Measurements from ENCODE around the gene DNM2. TPM values are rescaled to one million over a fixed set of nuclear protein-coding genes. Genes with fewer than 3 reads are reported as not detected.

The DNM2 gene
- total RNA-seq, 2 experiments from 2014 or later = 268 to 270 TPM

- Mint-ChIP-seq H3K36me3 (ENCODE audit: low read depth) (peaks cover 29% of the 10 kb centered on the region), H3K9me3 (no peaks in the 10 kb centered on the region), H3K27me3 (peaks cover 15% of the 10 kb centered on the region), H3K4me1 (peaks cover 17% of the 10 kb centered on the region), H3K27ac (no peak overlapping the region), H3K4me3 (no peak overlapping the region)
- POLR2A ChIA-PET = no interaction called here
- CTCF ChIA-PET = interaction anchor here (0.9 to 3.8 kb wide), 3 partner anchors 9 to 119 kb away, joined by 3 to 15 read pairs (median 3); no protein-coding TSS in a partner anchor
- no peak for DNase-seq
Observed at GRCh38 chr19:10692673-10693264, 25.1 kb upstream of the DNM2 start.

GRCh38 chr19:10694706-10695307 lies 23.1 kb upstream of the DNM2 start:
- Mint-ChIP-seq H3K36me3 (ENCODE audit: low read depth) (peaks cover 20% of the 10 kb centered on the region), H3K27ac (no peak overlapping the region), H3K27me3 (peaks cover 15% of the 10 kb centered on the region), H3K4me3 (peak overlapping the region; percentile 72), H3K9me3 (no peaks in the 10 kb centered on the region), H3K4me1 (peaks cover 17% of the 10 kb centered on the region)
- ChIA-PET POLR2A (interaction anchor here (0.6 kb wide), 1 partner anchor 681 kb away, joined by 3 read pairs; no protein-coding TSS in a partner anchor), CTCF (interaction anchor here (1.0 to 3.8 kb wide), 3 partner anchors 114 to 183 kb away, joined by 4 to 15 read pairs (median 5); no protein-coding TSS in a partner anchor)
- no peak for DNase-seq

GRCh38 chr19:10695401-10696398 lies 22.2 kb upstream of the DNM2 start:
- ChIA-PET CTCF (interaction anchor here (0.5 to 7.6 kb wide), 8 partner anchors 22 to 267 kb away, joined by 3 to 89 read pairs (median 4); partner anchors contain the start of gene DNM2), POLR2A (interaction anchor here (0.6 kb wide), 1 partner anchor 680 kb away, joined by 3 read pairs; no protein-coding TSS in a partner anchor)
- Mint-ChIP-seq H3K9me3 (no peaks in the 10 kb centered on the region), H3K27me3 (peaks cover 15% of the 10 kb centered on the region), H3K4me3 (peak overlapping the region; percentile 72), H3K36me3 (ENCODE audit: low read depth) (peaks cover 14% of the 10 kb centered on the region), H3K4me1 (peaks cover 17% of the 10 kb centered on the region), H3K27ac (no peak overlapping the region)
- peak; percentile 94 for DNase-seq

- ChIA-PET POLR2A (interaction anchor here (0.6 kb wide), 2 partner anchors 44 to 163 kb away, joined by 3 to 5 read pairs; no protein-coding TSS in a partner anchor), CTCF (interaction anchor here (0.6 to 7.6 kb wide), 44 partner anchors 10 to 399 kb away, joined by 3 to 89 read pairs (median 3); partner anchors contain the start of genes CDC37 and DNM2)
- H3K36me3 Mint-ChIP-seq (ENCODE audit: low read depth) = no peaks in the 10 kb centered on the region
- H3K9me3 Mint-ChIP-seq = no peaks in the 10 kb centered on the region
- H3K27me3 Mint-ChIP-seq = peaks cover 15% of the 10 kb centered on the region
- peaks cover 25% of the 10 kb centered on the region for H3K4me1 Mint-ChIP-seq
- no peak overlapping the region for H3K4me3 Mint-ChIP-seq
- peak; percentile 84 for DNase-seq
- no peak overlapping the region for H3K27ac Mint-ChIP-seq
Observed at GRCh38 chr19:10699650-10700335, 18.1 kb upstream of the DNM2 start.

GRCh38 chr19:10701955-10702525 lies 15.8 kb upstream of the DNM2 start:
- peak overlapping the region; percentile 79 for H3K4me3 Mint-ChIP-seq
- peak overlapping the region; percentile 85 for H3K27ac Mint-ChIP-seq
- peaks cover 13% of the 10 kb centered on the region for H3K4me1 Mint-ChIP-seq
- H3K9me3 Mint-ChIP-seq = no peaks in the 10 kb centered on the region
- peaks cover 5% of the 10 kb centered on the region for H3K27me3 Mint-ChIP-seq
- peak; percentile 27 for DNase-seq
- no peaks in the 10 kb centered on the region for H3K36me3 Mint-ChIP-seq (ENCODE audit: low read depth)
- ChIA-PET CTCF (interaction anchor here (0.5 to 7.6 kb wide), 25 partner anchors 9 to 377 kb away, joined by 3 to 89 read pairs (median 3); partner anchors contain the start of gene DNM2), POLR2A (interaction anchor here (0.5 to 0.6 kb wide), 2 partner anchors 107 to 161 kb away, joined by 3 to 5 read pairs; no protein-coding TSS in a partner anchor)

GRCh38 chr19:10706990-10707389 lies 10.9 kb upstream of the DNM2 start:
- Mint-ChIP-seq H3K27me3 (no peaks in the 10 kb centered on the region), H3K27ac (no peak overlapping the region), H3K4me1 (peaks cover 6% of the 10 kb centered on the region), H3K9me3 (no peaks in the 10 kb centered on the region), H3K4me3 (no peak overlapping the region), H3K36me3 (ENCODE audit: low read depth) (no peaks in the 10 kb centered on the region)
- ChIA-PET CTCF (interaction anchor here (0.9 to 3.5 kb wide), 2 partner anchors 10 to 15 kb away, joined by 3 to 19 read pairs; partner anchors contain the start of gene DNM2), POLR2A (no interaction called here)
- DNase-seq = no peak

- POLR2A ChIA-PET = no interaction called here
- CTCF ChIA-PET = interaction anchor here (3.5 kb wide), 1 partner anchor 10 kb away, joined by 19 read pairs; the partner anchor contains the start of gene DNM2
- Mint-ChIP-seq H3K9me3 (no peaks in the 10 kb centered on the region), H3K27me3 (no peaks in the 10 kb centered on the region), H3K4me1 (peaks cover 2% of the 10 kb centered on the region), H3K36me3 (ENCODE audit: low read depth) (no peaks in the 10 kb centered on the region), H3K27ac (no peak overlapping the region), H3K4me3 (no peak overlapping the region)
- DNase-seq = no peak
Observed at GRCh38 chr19:10707440-10707839, 10.4 kb upstream of the DNM2 start.

- Mint-ChIP-seq H3K9me3 (no peaks in the 10 kb centered on the region), H3K36me3 (ENCODE audit: low read depth) (no peaks in the 10 kb centered on the region), H3K27ac (no peak overlapping the region), H3K4me1 (peaks cover 6% of the 10 kb centered on the region), H3K4me3 (no peak overlapping the region), H3K27me3 (no peaks in the 10 kb centered on the region)
- ChIA-PET POLR2A (no interaction called here), CTCF (interaction anchor here (0.7 to 3.5 kb wide), 2 partner anchors 9 to 26 kb away, joined by 3 to 19 read pairs; partner anchors contain the start of gene DNM2)
- no peak for DNase-seq
Observed at GRCh38 chr19:10708291-10708690, 9.6 kb upstream of the DNM2 start.

GRCh38 chr19:10712045-10712444 lies 5.8 kb upstream of the DNM2 start:
- no peaks in the 10 kb centered on the region for H3K27me3 Mint-ChIP-seq
- no peaks in the 10 kb centered on the region for H3K36me3 Mint-ChIP-seq (ENCODE audit: low read depth)
- H3K9me3 Mint-ChIP-seq = no peaks in the 10 kb centered on the region
- peaks cover 22% of the 10 kb centered on the region for H3K4me1 Mint-ChIP-seq
- no peak for DNase-seq
- no peak overlapping the region for H3K4me3 Mint-ChIP-seq
- ChIA-PET CTCF (interaction anchor here (1.3 kb wide), 1 partner anchor 19 kb away, joined by 3 read pairs; no protein-coding TSS in a partner anchor), POLR2A (no interaction called here)
- no peak overlapping the region for H3K27ac Mint-ChIP-seq

- CTCF ChIA-PET = interaction anchor here (1.1 kb wide), 1 partner anchor 152 kb away, joined by 3 read pairs; no protein-coding TSS in a partner anchor
- H3K36me3 Mint-ChIP-seq (ENCODE audit: low read depth) = no peaks in the 10 kb centered on the region
Observed at GRCh38 chr19:10712754-10713153, 5.1 kb upstream of the DNM2 start.

GRCh38 chr19:10713317-10713716 lies 4.6 kb upstream of the DNM2 start:
- peak overlapping the region; percentile 84 for H3K27ac Mint-ChIP-seq
- no peaks in the 10 kb centered on the region for H3K27me3 Mint-ChIP-seq
- H3K4me3 Mint-ChIP-seq = no peak overlapping the region
- ChIA-PET POLR2A (no interaction called here), CTCF (interaction anchor here (0.6 to 1.7 kb wide), 4 partner anchors 11 to 354 kb away, joined by 3 to 10 read pairs (median 3); no protein-coding TSS in a partner anchor)
- peak; percentile 49 for DNase-seq
- no peaks in the 10 kb centered on the region for H3K9me3 Mint-ChIP-seq
- no peaks in the 10 kb centered on the region for H3K36me3 Mint-ChIP-seq (ENCODE audit: low read depth)
- peaks cover 25% of the 10 kb centered on the region for H3K4me1 Mint-ChIP-seq

More at GRCh38 chr19:10712754-10713153, 5.1 kb upstream of the DNM2 start:
- POLR2A ChIA-PET = no interaction called here
- Mint-ChIP-seq H3K4me1 (peaks cover 25% of the 10 kb centered on the region), H3K27me3 (no peaks in the 10 kb centered on the region), H3K4me3 (no peak overlapping the region), H3K9me3 (no peaks in the 10 kb centered on the region), H3K27ac (no peak overlapping the region)
- no peak for DNase-seq

All from activated CD4-positive, alpha-beta T cell treated with anti-CD3 and anti-CD28 coated beads, Interleukin-2, amount 10 ng/mL, durations not matched to agents 7 days and 5 days (primary cell).